ENCODE measurements around the gene LAMB4.

LAMB4 gene

DNA sequence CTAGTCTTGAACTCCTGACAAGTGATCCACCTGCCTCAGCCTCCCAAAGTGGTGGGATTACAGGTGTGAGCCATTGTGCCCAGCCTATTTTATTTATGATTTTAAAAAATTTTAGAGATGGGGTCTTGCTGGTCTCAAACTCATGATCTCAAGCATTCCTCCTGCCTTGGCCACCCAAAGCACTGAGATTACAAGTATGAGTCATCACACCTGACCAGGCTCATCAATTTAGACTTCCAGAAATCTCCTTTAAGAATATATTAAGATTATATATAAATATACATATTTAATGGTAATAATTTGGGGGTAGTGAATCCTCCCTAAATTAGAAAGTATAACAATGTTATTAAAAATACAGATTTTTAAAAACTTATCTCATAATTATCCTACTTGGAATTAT, 156.3 kb downstream of the LAMB4 start:
- H3K4me3 ChIP-seq (ENCODE audit: low read length), result no peak overlapping the region
- no peak for DNase-seq (ENCODE audit: low read depth)
- no peak for TF ChIP-seq CTCF (conservative IDR thresholded peaks at IDR 0.05; ENCODE audit: low read length)
